Activated naive CD4-positive, alpha-beta T cell treated with anti-CD3 and anti-CD28 coated beads, Interleukin-2, amount 50 U/mL, for 24 hours (primary cell): ENCODE data around the gene OR2T10.
"Not testable (repeated sequence)": the region's sequence is repeated elsewhere in the genome, so short reads cannot be mapped to it uniquely, and the experiment has no call there.

ENCODE experiments used
- H3K27ac Mint-ChIP-seq: one replicate; pipeline ENCODE4 v1.8.0; 2021; ENCODE audit warnings: mild to moderate bottlenecking, mixed read lengths
- H3K27me3 Mint-ChIP-seq: one replicate; pipeline ENCODE4 v1.8.0; 2021; ENCODE audit warnings: mixed read lengths
- H3K36me3 Mint-ChIP-seq: one replicate; pipeline ENCODE4 v1.8.0; 2021; ENCODE audit warnings: mixed read lengths
- H3K4me1 Mint-ChIP-seq: one replicate; pipeline ENCODE4 v1.8.0; 2021; ENCODE audit warnings: mixed read lengths
- H3K4me3 Mint-ChIP-seq: one replicate; pipeline ENCODE4 v1.8.0; 2021; ENCODE audit warnings: mild to moderate bottlenecking, mixed read lengths
- H3K9me3 Mint-ChIP-seq: one replicate; pipeline ENCODE4 v1.8.0; 2021; ENCODE audit warnings: mixed read lengths

The OR2T10 gene

GRCh38 chr1:248618878-248619277 is 21.4 kb upstream of the OR2T10 start:
- Mint-ChIP-seq H3K36me3 (no peaks in the 10 kb centered on the region), H3K4me3 (no peak overlapping the region), H3K9me3 (no peaks in the 10 kb centered on the region), H3K27me3 (no peaks in the 10 kb centered on the region), H3K4me1 (peaks cover 15% of the 10 kb centered on the region), H3K27ac (no peak overlapping the region)

GRCh38 chr1:248618119-248618518 is 20.6 kb upstream of the OR2T10 start:
- Mint-ChIP-seq H3K4me1 (peaks cover 23% of the 10 kb centered on the region), H3K9me3 (no peaks in the 10 kb centered on the region), H3K27ac (no peak overlapping the region), H3K36me3 (no peaks in the 10 kb centered on the region), H3K4me3 (no peak overlapping the region), H3K27me3 (no peaks in the 10 kb centered on the region)

GRCh38 chr1:248613742-248614141 is 16.2 kb upstream of the OR2T10 start:
- H3K4me3 Mint-ChIP-seq: no peak overlapping the region
- no peaks in the 10 kb centered on the region for H3K36me3 Mint-ChIP-seq
- H3K27ac Mint-ChIP-seq: peak overlapping the region; percentile 63
- no peaks in the 10 kb centered on the region for H3K9me3 Mint-ChIP-seq
- peaks cover 39% of the 10 kb centered on the region for H3K4me1 Mint-ChIP-seq
- no peaks in the 10 kb centered on the region for H3K27me3 Mint-ChIP-seq

GRCh38 chr1:248611883-248612414 is 14.4 kb upstream of the OR2T10 start:
- no peaks in the 10 kb centered on the region for H3K9me3 Mint-ChIP-seq
- H3K27ac Mint-ChIP-seq: peak overlapping the region; percentile 80
- no peaks in the 10 kb centered on the region for H3K36me3 Mint-ChIP-seq
- no peak overlapping the region for H3K4me3 Mint-ChIP-seq
- H3K4me1 Mint-ChIP-seq: peaks cover 37% of the 10 kb centered on the region
- H3K27me3 Mint-ChIP-seq: no peaks in the 10 kb centered on the region

- H3K27me3 Mint-ChIP-seq: no peaks in the 10 kb centered on the region
- H3K4me1 Mint-ChIP-seq: peaks cover 37% of the 10 kb centered on the region
- no peaks in the 10 kb centered on the region for H3K9me3 Mint-ChIP-seq
- H3K36me3 Mint-ChIP-seq: no peaks in the 10 kb centered on the region
- no peak overlapping the region for H3K4me3 Mint-ChIP-seq
- no peak overlapping the region for H3K27ac Mint-ChIP-seq
Measured at GRCh38 chr1:248610301-248610700, 12.8 kb upstream of the OR2T10 start.

DNA sequence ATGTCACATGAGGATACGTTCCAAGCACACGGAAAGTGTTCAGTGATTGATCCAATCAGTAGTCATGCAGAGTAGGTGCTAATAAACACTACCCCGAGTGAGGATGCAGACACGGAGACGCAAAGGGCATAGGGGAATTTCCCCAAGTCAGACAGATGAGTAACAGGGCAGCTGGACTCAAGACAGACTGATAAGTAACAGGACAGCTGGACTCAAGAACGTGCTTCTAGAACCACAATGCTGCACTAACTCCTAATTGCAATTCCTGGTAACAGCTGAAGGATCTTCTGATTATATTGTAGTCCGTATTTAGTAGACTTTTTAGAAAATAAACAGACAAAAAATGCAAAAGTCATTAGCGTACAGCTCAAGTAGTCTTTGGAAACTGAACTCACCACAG is 1.9 kb upstream of the OR2T10 start:
- Mint-ChIP-seq H3K27ac (no peak overlapping the region), H3K9me3 (no peaks in the 10 kb centered on the region), H3K4me1 (peaks cover 7% of the 10 kb centered on the region), H3K36me3 (no peaks in the 10 kb centered on the region), H3K4me3 (no peak overlapping the region), H3K27me3 (no peaks in the 10 kb centered on the region)

- Mint-ChIP-seq H3K27me3 (no peaks in the 10 kb centered on the region), H3K36me3 (peaks cover 1% of the 10 kb centered on the region), H3K27ac (peak overlapping the region; percentile 85)
Measured at GRCh38 chr1:248596615-248597014, 885 bp downstream of the OR2T10 start.

DNA sequence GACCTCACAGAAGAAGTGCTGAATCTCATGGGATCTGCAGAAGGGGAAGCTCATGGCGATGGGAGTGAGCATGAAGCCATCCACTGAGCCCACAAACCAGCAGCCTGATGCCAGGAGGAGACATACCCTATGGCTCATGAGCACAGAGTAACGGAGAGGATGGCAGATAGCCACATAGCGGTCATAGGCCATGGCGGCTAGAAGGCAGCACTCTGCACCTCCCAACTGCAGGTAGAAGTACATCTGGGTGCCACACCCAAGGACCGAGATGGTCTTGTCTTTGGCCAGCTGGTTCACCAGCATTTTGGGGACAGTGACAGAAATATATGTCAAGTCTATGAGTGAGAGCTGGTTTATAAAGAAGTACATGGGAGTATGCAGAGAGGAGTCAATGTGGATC is 4.3 kb downstream of the OR2T10 start:
- H3K4me1 Mint-ChIP-seq: peaks cover 7% of the 10 kb centered on the region
- no peaks in the 10 kb centered on the region for H3K9me3 Mint-ChIP-seq
- no peak overlapping the region for H3K27ac Mint-ChIP-seq
- no peak overlapping the region for H3K4me3 Mint-ChIP-seq
- peaks cover 1% of the 10 kb centered on the region for H3K36me3 Mint-ChIP-seq
- H3K27me3 Mint-ChIP-seq: no peaks in the 10 kb centered on the region

More at GRCh38 chr1:248596615-248597014, 885 bp downstream of the OR2T10 start:
- Mint-ChIP-seq H3K4me1 (peaks cover 7% of the 10 kb centered on the region), H3K4me3 (no peak overlapping the region), H3K9me3 (no peaks in the 10 kb centered on the region)

DNA sequence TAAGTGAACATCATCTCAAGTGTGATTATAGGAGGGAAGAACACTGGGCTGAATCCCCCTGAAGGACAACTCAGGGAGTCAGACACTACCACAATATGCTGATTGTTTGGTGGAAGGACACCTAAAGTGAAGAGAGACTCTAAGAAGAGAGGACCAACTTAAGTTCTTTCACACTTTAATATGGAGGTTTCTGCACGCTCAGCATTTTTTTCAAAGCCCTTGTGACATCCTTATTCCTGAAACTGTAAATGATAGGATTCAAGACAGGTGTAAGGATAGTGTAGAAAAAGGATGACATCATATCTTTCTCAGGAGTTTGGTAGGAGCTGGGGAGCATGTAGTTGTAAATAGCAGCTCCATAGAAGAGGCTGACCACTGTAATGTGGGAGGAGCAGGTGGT is 4.8 kb downstream of the OR2T10 start:
- H3K4me3 Mint-ChIP-seq: no peak overlapping the region
- H3K9me3 Mint-ChIP-seq: no peaks in the 10 kb centered on the region
- H3K27ac Mint-ChIP-seq: no peak overlapping the region
- no peaks in the 10 kb centered on the region for H3K27me3 Mint-ChIP-seq
- H3K36me3 Mint-ChIP-seq: peaks cover 1% of the 10 kb centered on the region
- H3K4me1 Mint-ChIP-seq: peaks cover 7% of the 10 kb centered on the region

DNA sequence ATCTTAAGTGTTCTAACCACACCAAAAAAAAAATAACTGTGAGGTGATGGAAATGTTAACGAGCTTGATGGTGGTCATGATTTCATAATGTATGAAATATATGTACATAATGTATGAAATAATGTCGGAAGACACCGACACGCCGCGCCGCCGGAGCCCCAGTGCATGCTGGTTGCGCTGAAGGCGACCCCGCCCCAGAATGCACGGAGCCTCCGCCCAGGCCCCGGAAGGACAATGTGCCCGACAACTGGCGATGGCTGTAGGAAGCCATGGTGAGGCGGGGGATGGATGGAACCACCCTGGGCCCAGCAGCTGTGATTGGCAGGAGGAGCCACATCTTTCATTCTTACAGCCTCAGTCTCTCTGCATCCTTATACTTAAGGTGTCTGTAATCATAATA is 7.4 kb downstream of the OR2T10 start:
- no peaks in the 10 kb centered on the region for H3K4me1 Mint-ChIP-seq
- H3K36me3 Mint-ChIP-seq: peaks cover 1% of the 10 kb centered on the region
- H3K27me3 Mint-ChIP-seq: no peaks in the 10 kb centered on the region
- no peak overlapping the region for H3K27ac Mint-ChIP-seq
- H3K9me3 Mint-ChIP-seq: no peaks in the 10 kb centered on the region
- H3K4me3 Mint-ChIP-seq: no peak overlapping the region

DNA sequence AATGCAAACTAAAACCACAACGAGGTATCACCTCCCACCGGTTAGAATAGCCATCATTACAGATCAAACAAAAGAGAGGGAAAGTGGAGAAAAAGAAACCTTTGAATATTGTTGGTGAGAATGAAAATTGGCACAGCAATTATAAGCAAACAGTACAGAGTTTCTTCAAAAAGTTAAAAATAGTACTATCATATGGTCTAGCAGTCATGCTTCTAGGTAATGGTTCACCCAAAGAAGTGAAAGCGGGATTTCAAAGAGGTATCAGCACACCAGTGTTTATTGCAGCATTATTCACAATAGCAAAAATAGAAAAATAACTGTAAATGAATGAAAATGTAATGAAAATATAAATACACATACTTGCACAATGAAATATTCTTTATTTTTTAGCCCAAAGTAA is 8.2 kb downstream of the OR2T10 start:
- H3K27ac Mint-ChIP-seq: no peak overlapping the region
- H3K36me3 Mint-ChIP-seq: peaks cover 1% of the 10 kb centered on the region
- no peaks in the 10 kb centered on the region for H3K27me3 Mint-ChIP-seq

DNA sequence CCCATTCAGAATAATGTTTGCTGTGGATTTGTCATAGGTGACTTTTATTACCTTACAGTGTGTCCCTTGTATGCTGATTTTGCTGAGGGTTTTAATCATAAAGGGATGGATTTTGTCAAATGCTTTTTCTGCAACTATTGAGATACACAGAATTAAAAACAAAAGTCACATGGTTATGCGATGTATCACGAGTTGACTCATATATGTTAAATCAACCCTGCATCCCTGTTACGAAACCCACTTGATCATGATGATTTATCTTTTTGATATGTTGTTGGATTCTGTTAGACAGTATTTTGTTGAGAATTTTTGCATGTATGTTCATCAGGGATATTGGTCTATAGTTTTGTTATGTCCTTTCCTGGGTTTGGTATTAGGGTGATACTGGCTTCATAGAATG is 12.2 kb downstream of the OR2T10 start:
- H3K36me3 Mint-ChIP-seq: no peaks in the 10 kb centered on the region
- no peaks in the 10 kb centered on the region for H3K9me3 Mint-ChIP-seq
- H3K4me1 Mint-ChIP-seq: no peaks in the 10 kb centered on the region
- H3K27me3 Mint-ChIP-seq: no peaks in the 10 kb centered on the region
- H3K27ac Mint-ChIP-seq: no peak overlapping the region
- no peak overlapping the region for H3K4me3 Mint-ChIP-seq

More for the DNA sequence above, 8.2 kb downstream of the OR2T10 start:
- Mint-ChIP-seq H3K4me1 (no peaks in the 10 kb centered on the region), H3K4me3 (no peak overlapping the region), H3K9me3 (no peaks in the 10 kb centered on the region)

GRCh38 chr1:248576260-248576980 is 21.1 kb downstream of the OR2T10 start:
- peaks cover 7% of the 10 kb centered on the region for H3K9me3 Mint-ChIP-seq
- no peaks in the 10 kb centered on the region for H3K36me3 Mint-ChIP-seq
- no peaks in the 10 kb centered on the region for H3K27me3 Mint-ChIP-seq
- H3K4me3 Mint-ChIP-seq: no peak overlapping the region
- no peak overlapping the region for H3K27ac Mint-ChIP-seq
- no peaks in the 10 kb centered on the region for H3K4me1 Mint-ChIP-seq

GRCh38 chr1:248574657-248575056 is 22.8 kb downstream of the OR2T10 start, which contains the start of gene OR2T34:
OR2T34 (minus strand) TSS chr1:248574757; CDS start chr1:248574757, 0 bp downstream.
- not testable (repeated sequence) for H3K27me3 Mint-ChIP-seq, H3K9me3 Mint-ChIP-seq, H3K36me3 Mint-ChIP-seq, H3K4me3 Mint-ChIP-seq, H3K4me1 Mint-ChIP-seq, H3K27ac Mint-ChIP-seq

DNA sequence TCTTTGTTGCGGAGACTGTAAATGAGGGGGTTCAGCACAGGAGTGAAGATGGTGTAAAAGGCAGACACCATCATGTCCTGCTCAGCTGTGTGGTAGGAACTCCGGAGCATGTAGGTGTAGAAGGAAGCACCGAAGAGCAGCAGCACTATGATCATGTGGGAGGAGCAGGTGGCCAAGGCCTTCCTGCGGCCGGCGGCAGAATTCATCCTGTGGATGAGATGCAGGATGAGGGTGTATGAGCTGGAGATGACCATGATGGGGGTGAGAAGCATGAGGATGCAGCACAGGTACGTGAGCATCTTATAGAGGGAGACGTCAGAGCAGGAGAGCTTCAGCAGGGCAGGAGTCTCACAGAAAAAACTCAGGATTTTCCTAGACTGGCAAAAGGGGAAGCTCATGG is 23.6 kb downstream of the OR2T10 start:
- not testable (repeated sequence) for H3K27ac Mint-ChIP-seq, H3K27me3 Mint-ChIP-seq, H3K4me3 Mint-ChIP-seq, H3K36me3 Mint-ChIP-seq, H3K9me3 Mint-ChIP-seq
- H3K4me1 Mint-ChIP-seq: peaks cover 11% of the 10 kb centered on the region

DNA sequence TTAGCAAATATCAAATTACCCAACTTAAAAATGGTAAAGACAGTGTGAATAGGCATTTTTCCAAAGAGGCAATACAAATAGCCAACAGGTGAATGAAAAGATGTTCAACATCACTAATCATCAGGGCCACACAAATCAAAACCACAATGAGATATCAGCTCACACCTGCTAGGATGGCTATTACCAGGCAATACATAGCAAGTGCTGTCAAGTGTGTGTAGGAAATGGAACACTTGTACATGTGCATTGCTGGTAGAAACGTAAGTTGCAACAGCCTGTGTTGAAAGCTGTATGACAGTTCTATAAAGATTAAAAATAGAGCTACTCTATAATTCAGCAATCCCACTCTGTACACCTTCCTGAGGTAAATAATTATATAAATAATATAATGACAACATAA is 25.5 kb downstream of the OR2T10 start:
- H3K27ac Mint-ChIP-seq, H3K36me3 Mint-ChIP-seq, H3K4me3 Mint-ChIP-seq, H3K9me3 Mint-ChIP-seq, H3K27me3 Mint-ChIP-seq: not testable (repeated sequence)
- peaks cover 14% of the 10 kb centered on the region for H3K4me1 Mint-ChIP-seq

DNA sequence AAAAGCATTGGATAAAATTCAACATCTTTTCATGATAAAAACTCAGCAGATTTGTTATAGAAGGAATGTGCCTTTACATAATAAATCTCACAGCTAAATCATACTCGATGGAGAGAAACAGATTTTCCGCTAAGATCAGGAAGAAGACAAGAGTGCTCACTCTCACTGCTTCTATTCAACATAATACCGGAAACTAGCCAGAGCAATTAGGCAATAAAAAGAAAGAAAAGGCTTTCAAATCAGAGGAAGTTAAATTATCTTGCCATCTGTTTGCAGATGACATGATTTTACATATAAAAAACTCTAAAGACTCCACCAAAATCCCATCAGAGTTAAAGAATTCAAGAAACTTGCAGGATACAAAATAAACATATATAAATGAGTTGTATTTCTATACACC is 26.7 kb downstream of the OR2T10 start:
- Mint-ChIP-seq H3K4me3 (peak overlapping the region; percentile 20), H3K4me1 (peaks cover 23% of the 10 kb centered on the region)
- not testable (repeated sequence) for H3K36me3 Mint-ChIP-seq, H3K27ac Mint-ChIP-seq, H3K9me3 Mint-ChIP-seq, H3K27me3 Mint-ChIP-seq
